Erythroblast (primary cell): ENCODE measurements around the gene ANK2.

ENCODE experiments used
- GATA1 ChIP-seq: IDR thresholded peaks from 2 replicates; pipeline ENCODE4 v1.6.1; 2011; ENCODE audit warnings: low read depth, mild to moderate bottlenecking, control low read depth, low read length, moderate library complexity
- POLR2A ChIP-seq: IDR thresholded peaks from 2 replicates; pipeline ENCODE4 v1.6.1; 2011; ENCODE audit warnings: mild to moderate bottlenecking, low read length

DNA sequence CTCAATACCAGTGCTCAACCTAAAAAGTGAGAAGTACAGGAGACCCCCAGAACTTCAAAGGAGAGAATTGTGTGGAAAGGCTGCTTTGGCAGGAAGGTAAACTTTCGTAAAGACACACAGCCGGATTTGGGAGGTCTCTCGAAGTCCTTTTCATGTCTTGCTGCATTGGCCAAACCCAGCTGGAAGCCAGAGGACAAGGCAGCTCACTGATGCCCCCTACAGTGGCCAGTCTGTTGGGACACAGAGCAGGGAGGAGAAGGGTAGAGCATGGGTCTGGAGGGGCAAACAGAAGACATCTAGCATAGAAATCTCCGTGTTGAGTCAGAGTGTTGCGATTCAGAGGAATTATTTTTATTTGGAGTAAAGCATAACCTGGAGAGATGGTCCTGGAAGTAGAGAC is 198.9 kb downstream of the ANK2 start:
- no peak for TF ChIP-seq POLR2A
- TF ChIP-seq GATA1: no peak
